ENCODE data around the gene CCDC81.

- TF ChIP-seq NFIX (CRISPR knock-in tag; IDR thresholded peaks at IDR 0.05; ENCODE audit: low read depth) (no peak), PHB2 (IDR thresholded peaks at IDR 0.05; ENCODE audit: low read depth) (no peak), CHD4 (IDR thresholded peaks at IDR 0.05; ENCODE audit: insufficient read depth, insufficient replicate concordance, low read depth, low read length, poor library complexity, severe bottlenecking) (no peak)
These were observed 43.8 kb downstream of the CCDC81 start for GRCh38 chr11:86418513-86418912.
